Measurements from ENCODE around the gene PTPRG. TPM values are rescaled to one million over a fixed set of nuclear protein-coding genes. Genes with fewer than 3 reads are reported as not detected.

Gene PTPRG
- total and polyA plus RNA-seq, 2 of the 13 experiments (the other 11 are each of a cell fraction or from before 2014, with no cell fraction given) = 8.0 to 25.3 TPM

GRCh38 chr3:62184559-62184958, 623.2 kb downstream of the PTPRG start (continued):
- TF ChIP-seq SALL1 (CRISPR knock-in tag; IDR thresholded peaks at IDR 0.05) = peak; percentile 91
- TF ChIP-seq ATF4 (CRISPR knock-in tag; IDR thresholded peaks at IDR 0.05) = peak in 1 of 2 experiments; percentile 70; a peak in 1 of 4 replicates
- peak; percentile 79 for TF ChIP-seq ELF1 (CRISPR knock-in tag; IDR thresholded peaks at IDR 0.05)
- TF ChIP-seq STAG1 (CRISPR knock-in tag; IDR thresholded peaks at IDR 0.05) = peak; percentile 23; the same call in 1 of the 2 replicates
- 0 out of 2 replicates have a peak, but pooled peaks have one; percentile 37 for TF ChIP-seq ARID3A (IDR thresholded peaks at IDR 0.05; ENCODE audit: low read depth, low read length)
- TF ChIP-seq GATAD1 (CRISPR knock-in tag; IDR thresholded peaks at IDR 0.05) = peak; percentile 16; the same call in 1 of the 2 replicates
- peak; percentile 56 for TF ChIP-seq CTCF (CRISPR knock-in tag; IDR thresholded peaks at IDR 0.05)
- no peak for TF ChIP-seq LCORL (IDR thresholded peaks at IDR 0.05)
- peak; percentile 70; the same call in 1 of the 2 replicates for TF ChIP-seq LCORL (CRISPR knock-in tag; IDR thresholded peaks at IDR 0.05)
- peak; percentile 80 for TF ChIP-seq ONECUT2 (CRISPR knock-in tag; IDR thresholded peaks at IDR 0.05)
- peak; percentile 23; the same call in 1 of the 2 replicates for TF ChIP-seq HMG20A (CRISPR knock-in tag; IDR thresholded peaks at IDR 0.05; ENCODE audit: borderline replicate concordance)
- no peak for TF ChIP-seq TRIM24 (CRISPR knock-in tag; IDR thresholded peaks at IDR 0.05)
- 0 out of 2 replicates have a peak, but pooled peaks have one; percentile 54 for TF ChIP-seq TGIF2 (CRISPR knock-in tag; IDR thresholded peaks at IDR 0.05)
- no peak for TF ChIP-seq ZBTB42 (CRISPR knock-in tag; IDR thresholded peaks at IDR 0.05)
- TF ChIP-seq, protein P1, sequence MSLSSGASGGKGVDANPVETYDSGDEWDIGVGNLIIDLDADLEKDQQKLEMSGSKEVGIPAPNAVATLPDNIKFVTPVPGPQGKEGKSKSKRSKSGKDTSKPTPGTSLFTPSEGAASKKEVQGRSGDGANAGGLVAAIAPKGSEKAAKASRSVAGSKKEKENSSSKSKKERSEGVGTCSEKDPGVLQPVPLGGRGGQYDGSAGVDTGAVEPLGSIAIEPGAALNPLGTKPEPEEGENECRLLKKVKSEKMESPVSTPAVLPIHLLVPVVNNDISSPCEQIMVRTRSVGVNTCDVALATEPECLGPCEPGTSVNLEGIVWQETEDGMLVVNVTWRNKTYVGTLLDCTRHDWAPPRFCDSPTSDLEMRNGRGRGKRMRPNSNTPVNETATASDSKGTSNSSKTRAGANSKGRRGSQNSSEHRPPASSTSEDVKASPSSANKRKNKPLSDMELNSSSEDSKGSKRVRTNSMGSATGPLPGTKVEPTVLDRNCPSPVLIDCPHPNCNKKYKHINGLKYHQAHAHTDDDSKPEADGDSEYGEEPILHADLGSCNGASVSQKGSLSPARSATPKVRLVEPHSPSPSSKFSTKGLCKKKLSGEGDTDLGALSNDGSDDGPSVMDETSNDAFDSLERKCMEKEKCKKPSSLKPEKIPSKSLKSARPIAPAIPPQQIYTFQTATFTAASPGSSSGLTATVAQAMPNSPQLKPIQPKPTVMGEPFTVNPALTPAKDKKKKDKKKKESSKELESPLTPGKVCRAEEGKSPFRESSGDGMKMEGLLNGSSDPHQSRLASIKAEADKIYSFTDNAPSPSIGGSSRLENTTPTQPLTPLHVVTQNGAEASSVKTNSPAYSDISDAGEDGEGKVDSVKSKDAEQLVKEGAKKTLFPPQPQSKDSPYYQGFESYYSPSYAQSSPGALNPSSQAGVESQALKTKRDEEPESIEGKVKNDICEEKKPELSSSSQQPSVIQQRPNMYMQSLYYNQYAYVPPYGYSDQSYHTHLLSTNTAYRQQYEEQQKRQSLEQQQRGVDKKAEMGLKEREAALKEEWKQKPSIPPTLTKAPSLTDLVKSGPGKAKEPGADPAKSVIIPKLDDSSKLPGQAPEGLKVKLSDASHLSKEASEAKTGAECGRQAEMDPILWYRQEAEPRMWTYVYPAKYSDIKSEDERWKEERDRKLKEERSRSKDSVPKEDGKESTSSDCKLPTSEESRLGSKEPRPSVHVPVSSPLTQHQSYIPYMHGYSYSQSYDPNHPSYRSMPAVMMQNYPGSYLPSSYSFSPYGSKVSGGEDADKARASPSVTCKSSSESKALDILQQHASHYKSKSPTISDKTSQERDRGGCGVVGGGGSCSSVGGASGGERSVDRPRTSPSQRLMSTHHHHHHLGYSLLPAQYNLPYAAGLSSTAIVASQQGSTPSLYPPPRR (CRISPR knock-in tag; IDR thresholded peaks at IDR 0.05; ENCODE audit: borderline replicate concordance) = peak; percentile 80
- peak; percentile 99 for TF ChIP-seq THAP7 (CRISPR knock-in tag; IDR thresholded peaks at IDR 0.05)
- peak; percentile 44; the same call in 1 of the 2 replicates for TF ChIP-seq ZGPAT (CRISPR knock-in tag; IDR thresholded peaks at IDR 0.05)
- TF ChIP-seq REPIN1 (CRISPR knock-in tag; IDR thresholded peaks at IDR 0.05; ENCODE audit: borderline replicate concordance, low read depth) = peak; percentile 30; the same call in 1 of the 2 replicates
- TF ChIP-seq BORCS8-MEF2B (CRISPR knock-in tag; IDR thresholded peaks at IDR 0.05) = peak; percentile 19; the same call in 1 of the 2 replicates

Measured in HepG2 (cell line).